Muscle of back (tissue), 13 donors: Measurements from ENCODE around the gene STRAP. TPM values are rescaled to one million over a fixed set of nuclear protein-coding genes. Genes with fewer than 3 reads are reported as not detected.

Experiments used
- DNase-seq, 3 donors: peaks; one replicate each; pipeline versions ENCODE4 v3.0.0 to v3.0.0-alpha.2; 2013
- long read RNA-seq, 9 donors: transcript quantifications; one replicate each; lab custom pipeline, GENCODE V29; 2026
- polyA plus RNA-seq, 10 donors: library from polyadenylated mRNA; unstranded; fragments of 120-200 nt; gene quantifications; one replicate each; pipeline ENCODE4 v1.2.1, GENCODE V29; 2013; ENCODE audit not compliant: insufficient read length in 10 of 10

Gene STRAP
- 100 to 1,000 TPM; 120 to 145 (median 130) TPM for polyA plus RNA-seq
- long read RNA-seq, donor 1, transcript STRAP-202 (10 exons, 1,866 nt) = major isoform, 36 of 47 reads
- long read RNA-seq, donor 1, partial matches to known transcripts = 7 of 47 reads
- long read RNA-seq, donor 1, other reads (novel, unspliced or antisense) = 0 of 47 reads
- long read RNA-seq, donor 2, transcript STRAP-202 (10 exons, 1,866 nt) = major isoform, 34 of 37 reads
- long read RNA-seq, donor 2, partial matches to known transcripts = 0 of 37 reads
- long read RNA-seq, donor 2, other reads (novel, unspliced or antisense) = 0 of 37 reads
- long read RNA-seq, donor 3 = 0 reads
- long read RNA-seq, donor 4, transcript STRAP-202 (10 exons, 1,866 nt) = major isoform, 17 of 26 reads
- long read RNA-seq, donor 4, partial matches to known transcripts = 6 of 26 reads
- long read RNA-seq, donor 4, other reads (novel, unspliced or antisense) = 0 of 26 reads
- long read RNA-seq, donor 5, transcript STRAP-206 (9 exons, 1,698 nt) = minor isoform, 6 of 65 reads
- long read RNA-seq, donor 5, transcript STRAP-202 (10 exons, 1,866 nt) = major isoform, 59 of 65 reads
- long read RNA-seq, donor 5, partial matches to known transcripts = 0 of 65 reads
- long read RNA-seq, donor 5, other reads (novel, unspliced or antisense) = 0 of 65 reads
- long read RNA-seq, donor 6, transcript STRAP-202 (10 exons, 1,866 nt) = major isoform, 49 of 60 reads
- long read RNA-seq, donor 6, partial matches to known transcripts = 10 of 60 reads
- long read RNA-seq, donor 6, other reads (novel, unspliced or antisense) = 0 of 60 reads
- long read RNA-seq, donor 7, transcript STRAP-202 (10 exons, 1,866 nt) = major isoform, 26 of 35 reads
- long read RNA-seq, donor 7, partial matches to known transcripts = 5 of 35 reads
- long read RNA-seq, donor 7, other reads (novel, unspliced or antisense) = 0 of 35 reads
- long read RNA-seq, donor 8, transcript STRAP-202 (10 exons, 1,866 nt) = major isoform, 22 of 38 reads
- long read RNA-seq, donor 8, partial matches to known transcripts = 15 of 38 reads
- long read RNA-seq, donor 8, other reads (novel, unspliced or antisense) = 0 of 38 reads
- long read RNA-seq, donor 9, transcript STRAP-202 (10 exons, 1,866 nt) = major isoform, 5 of 5 reads
- long read RNA-seq, donor 9, partial matches to known transcripts = 0 of 5 reads
- long read RNA-seq, donor 9, other reads (novel, unspliced or antisense) = 0 of 5 reads

GRCh38 chr12:15882118-15882971 lies at the start of gene STRAP:
Gene STRAP, plus strand, starts transcription at chr12:15882387. Its CDS starts 321 bp downstream, at chr12:15882708.
- peak; percentile 97 to 99 (median 97) for DNase-seq

GRCh38 chr12:15834575-15834974 lies 47.6 kb upstream of the STRAP start:
- no peak for DNase-seq

- DNase-seq = peak; percentile 63 to 78 (median 77)
These were observed 44.9 kb upstream of the STRAP start for GRCh38 chr12:15837141-15837790.

- no peak for DNase-seq
These were observed 43.1 kb upstream of the STRAP start for GRCh38 chr12:15839041-15839440.

GRCh38 chr12:15839682-15840081 lies 42.5 kb upstream of the STRAP start:
- no peak for DNase-seq

- DNase-seq = peak; percentile 81 to 93 (median 90)
These were observed 40.1 kb upstream of the STRAP start for GRCh38 chr12:15842108-15842507.

GRCh38 chr12:15846887-15847286 lies 35.3 kb upstream of the STRAP start:
- peak; percentile 85 to 95 (median 89) for DNase-seq

- no peak for DNase-seq
These were observed 33.6 kb upstream of the STRAP start for GRCh38 chr12:15848606-15849005.

GRCh38 chr12:15851045-15851620 lies 31.1 kb upstream of the STRAP start:
- DNase-seq = no peak

GRCh38 chr12:15851919-15852318 lies 30.3 kb upstream of the STRAP start:
- DNase-seq = no peak

GRCh38 chr12:15852383-15852782 lies 29.8 kb upstream of the STRAP start:
- no peak for DNase-seq

- no peak for DNase-seq
These were observed 28.3 kb upstream of the STRAP start for GRCh38 chr12:15853877-15854276.

- DNase-seq = no peak
These were observed 27.3 kb upstream of the STRAP start for GRCh38 chr12:15854916-15855315.

- no peak for DNase-seq
These were observed 26.5 kb upstream of the STRAP start for GRCh38 chr12:15855646-15856045.

GRCh38 chr12:15856097-15856982 lies 25.8 kb upstream of the STRAP start:
- peak; percentile 57 to 81 (median 67) for DNase-seq

GRCh38 chr12:15858353-15858752 lies 23.8 kb upstream of the STRAP start:
- no peak for DNase-seq

- DNase-seq = no peak
These were observed 23.1 kb upstream of the STRAP start for GRCh38 chr12:15859116-15859515.

GRCh38 chr12:15861404-15861803 lies 20.8 kb upstream of the STRAP start:
- no peak for DNase-seq

GRCh38 chr12:15862840-15863239 lies 19.3 kb upstream of the STRAP start:
- no peak for DNase-seq
